ENCODE results near the gene PPM1K.

The PPM1K gene

DNA sequence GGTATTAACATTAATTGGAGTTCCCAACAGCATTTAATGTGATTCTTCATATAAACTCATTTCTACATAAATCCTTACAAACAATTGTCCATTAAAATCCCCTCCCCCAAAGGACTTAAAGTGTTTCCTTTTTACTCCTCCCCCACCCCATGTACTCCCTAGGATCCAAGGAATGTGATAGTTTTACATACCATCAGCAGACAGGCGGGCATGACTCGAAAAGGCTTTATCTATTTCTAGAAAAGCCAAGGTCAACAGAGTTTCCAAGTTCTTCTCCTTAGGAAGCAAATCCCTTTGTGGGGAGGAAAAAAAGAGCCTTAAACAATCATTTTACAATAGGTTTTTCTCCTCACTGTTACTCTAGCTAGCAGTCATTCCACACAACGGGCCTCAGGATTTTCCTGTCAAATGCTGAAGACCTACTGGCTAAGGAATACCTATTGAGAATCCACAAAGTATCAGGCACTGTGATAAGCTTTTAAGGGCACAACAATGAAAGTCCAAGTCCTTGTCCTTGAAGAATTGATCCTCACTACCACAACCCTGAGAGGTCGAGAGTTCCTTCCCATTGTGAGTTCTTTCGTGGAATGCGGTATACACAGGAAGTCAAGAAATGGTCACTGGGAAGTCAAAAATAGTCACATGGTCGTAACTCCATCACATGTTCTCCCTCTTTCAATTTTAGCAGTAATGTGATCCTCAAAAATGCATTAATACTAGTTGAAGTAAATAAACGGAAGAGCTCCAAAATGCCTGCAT is 7.2 kb downstream of the PPM1K start:
- DNase-seq: no peak

DNA sequence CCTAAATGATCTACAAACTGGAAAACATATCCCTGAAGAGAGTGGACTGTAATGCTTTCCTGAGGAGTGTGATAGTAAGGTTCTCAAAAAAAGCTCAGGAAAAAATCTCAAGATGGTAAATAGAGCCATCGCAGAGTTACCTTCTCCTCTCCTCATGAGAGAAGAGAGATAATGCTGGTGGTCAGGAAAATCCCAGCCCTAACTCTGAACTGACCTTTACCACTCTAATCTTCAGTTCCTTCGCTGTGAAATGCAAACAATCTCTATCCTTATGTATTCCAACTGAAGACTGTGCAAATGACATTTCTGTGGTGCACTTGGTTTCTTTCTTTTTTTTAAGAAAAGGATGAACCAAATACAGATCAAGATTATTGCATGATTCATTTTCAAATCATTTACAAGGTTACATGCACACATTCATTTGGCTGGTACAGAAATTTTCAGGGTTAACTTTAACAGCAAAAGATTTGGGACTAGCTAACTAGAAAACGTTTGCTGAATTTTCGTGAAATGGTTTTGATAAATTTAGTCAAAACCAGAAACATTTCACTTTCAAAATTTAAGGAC is 8.3 kb downstream of the PPM1K start:
- no peak for DNase-seq

DNA sequence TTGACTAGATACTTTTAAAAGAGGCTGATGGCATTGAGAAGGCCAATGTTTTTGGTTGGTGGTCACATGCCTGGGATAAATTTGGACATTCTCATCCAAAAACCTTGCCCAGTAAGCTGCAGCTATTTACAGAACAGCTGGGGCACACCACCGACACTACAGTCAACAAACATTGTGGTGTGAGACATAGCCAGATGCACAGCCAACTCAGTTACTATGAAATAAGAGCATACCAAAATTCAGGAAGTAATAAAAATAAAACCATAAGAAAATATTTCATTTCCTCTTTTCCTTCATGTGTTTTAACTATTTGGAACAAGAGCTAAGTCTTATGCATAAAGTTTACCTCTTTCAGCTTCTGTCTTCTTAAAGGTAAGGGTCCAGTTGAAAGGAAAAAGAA is 8.8 kb downstream of the PPM1K start:
- DNase-seq: no peak

GRCh38 chr4:88268913-88269312 is 15.4 kb downstream of the PPM1K start:
- no peak for DNase-seq

DNA sequence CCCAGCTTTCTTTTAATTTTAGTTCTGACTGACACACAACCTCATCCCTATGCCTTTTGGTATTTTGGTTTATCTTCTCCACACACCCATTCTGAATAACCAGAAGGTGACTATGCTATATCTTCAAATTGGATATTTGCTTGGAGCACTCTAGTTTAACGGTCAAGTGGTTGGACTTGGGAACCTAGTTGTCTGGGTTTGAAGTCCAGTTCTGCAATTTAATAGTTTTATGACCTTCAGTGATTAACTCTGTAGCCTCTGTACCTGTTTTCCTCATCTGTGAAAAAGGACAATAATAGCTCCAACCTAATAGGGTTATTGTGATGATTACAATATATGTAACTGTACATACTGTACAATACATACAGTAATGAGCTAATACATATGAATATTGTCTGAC is 20.0 kb downstream of the PPM1K start:
- DNase-seq: no peak

DNA sequence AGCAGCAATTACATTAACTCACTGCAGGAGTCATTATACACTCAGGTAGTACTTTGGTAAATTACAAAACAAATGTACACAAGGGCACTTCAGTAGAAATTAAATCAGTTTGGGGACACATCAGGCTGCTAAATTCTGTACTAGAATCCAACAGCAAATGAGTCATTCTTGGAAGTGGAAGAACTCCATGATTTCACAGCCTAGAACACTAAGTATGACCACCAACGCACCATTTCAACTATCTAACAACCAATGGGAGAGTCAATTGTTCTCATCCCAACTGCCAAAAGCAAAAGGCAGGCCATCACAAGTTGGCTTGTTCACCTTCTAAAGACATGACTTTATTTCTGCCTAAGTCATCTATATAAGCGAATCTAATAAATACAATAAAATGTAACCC is 26.6 kb downstream of the PPM1K start:
- DNase-seq: no peak

GRCh38 chr4:88255111-88255510 is 29.2 kb downstream of the PPM1K start:
- DNase-seq: no peak

DNA sequence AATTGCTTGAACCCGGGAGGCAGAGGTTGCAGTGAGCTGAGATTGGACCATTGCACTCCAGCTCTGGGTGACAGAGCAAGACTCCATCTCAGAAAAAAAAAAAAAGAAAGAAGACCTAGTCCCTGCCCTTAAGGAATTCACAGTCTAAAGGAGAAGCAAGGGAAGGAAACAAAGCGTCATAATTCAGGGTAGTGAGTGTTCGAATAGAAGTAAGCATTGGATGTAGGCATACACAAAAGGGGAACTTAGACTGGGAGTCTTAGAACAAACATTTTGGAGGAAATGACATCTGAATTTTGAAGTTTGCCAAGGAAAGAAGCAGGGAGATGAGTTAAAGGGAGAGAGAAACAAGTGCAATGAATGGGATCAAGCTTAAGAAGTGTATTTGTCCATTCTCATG is 32.4 kb downstream of the PPM1K start:
- DNase-seq: no peak

DNA sequence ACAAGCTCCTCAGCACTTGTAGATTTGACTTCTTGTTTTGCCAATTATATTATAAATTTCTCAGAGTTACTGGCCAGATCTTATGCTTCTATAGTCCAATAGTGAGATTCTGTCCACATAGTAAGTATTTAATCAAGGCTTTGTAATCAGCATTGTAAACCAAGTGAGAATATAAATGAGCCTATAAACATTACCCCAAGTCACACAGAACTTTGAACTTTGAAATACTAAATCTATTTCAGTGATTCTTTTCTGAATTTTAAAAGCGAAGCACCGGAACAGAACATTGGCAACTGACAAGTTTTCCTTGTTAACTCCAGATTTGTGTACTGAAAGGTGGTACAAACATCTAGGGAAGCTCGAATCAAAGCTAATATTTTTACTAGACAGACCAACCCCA is 37.2 kb downstream of the PPM1K start:
- no peak for DNase-seq

DNA sequence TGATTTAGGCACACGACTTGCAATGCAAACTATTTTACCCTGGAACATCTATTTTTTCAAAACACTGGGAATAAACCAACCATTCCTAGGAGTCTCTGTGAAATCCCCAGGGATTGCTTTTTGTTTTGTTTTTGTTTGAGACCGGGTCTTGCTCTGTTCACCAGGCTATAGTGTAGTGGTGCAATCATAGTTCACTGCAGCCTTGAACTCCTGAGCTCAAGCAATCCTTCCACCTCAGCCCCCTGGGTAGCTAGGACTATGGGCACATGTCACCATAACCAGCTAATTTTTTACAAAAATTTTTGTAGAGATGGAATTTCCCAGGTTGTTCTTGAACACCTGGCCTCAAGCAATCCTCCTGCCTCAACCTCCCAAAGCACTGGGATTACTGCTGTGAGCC is 37.8 kb downstream of the PPM1K start:
- DNase-seq: no peak

GRCh38 chr4:88244816-88245579 is 39.4 kb downstream of the PPM1K start:
- DNase-seq: no peak

- DNase-seq: no peak
These were observed 40.3 kb downstream of the PPM1K start for GRCh38 chr4:88244056-88244455.

GRCh38 chr4:88242144-88242543 is 42.2 kb downstream of the PPM1K start:
- no peak for DNase-seq

GRCh38 chr4:88240297-88240714 is 44.1 kb downstream of the PPM1K start:
- DNase-seq: no peak

- no peak for DNase-seq
These were observed 53.2 kb downstream of the PPM1K start for GRCh38 chr4:88230969-88231771.

DNA sequence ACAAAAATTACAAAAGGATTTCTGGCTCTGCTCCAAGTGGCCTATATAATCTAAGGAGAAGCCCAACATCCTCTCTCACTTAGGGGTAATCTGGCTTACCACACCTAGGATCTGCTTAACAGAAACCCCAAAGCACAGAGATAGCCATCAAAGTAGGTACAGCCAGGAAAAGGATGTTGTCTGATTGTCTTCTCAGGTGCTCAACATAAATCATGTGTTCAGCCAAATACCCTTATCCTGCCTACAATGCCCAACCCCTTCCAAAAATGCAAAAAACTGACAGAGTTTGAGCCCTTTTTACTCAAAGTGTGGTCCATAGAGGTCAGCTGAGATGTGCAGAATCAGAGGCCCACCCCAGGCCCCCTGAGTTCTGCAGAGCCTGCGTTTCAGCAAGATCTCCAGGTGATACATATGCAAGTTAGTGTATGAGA is 53.9 kb downstream of the PPM1K start:
- DNase-seq: no peak

DNA sequence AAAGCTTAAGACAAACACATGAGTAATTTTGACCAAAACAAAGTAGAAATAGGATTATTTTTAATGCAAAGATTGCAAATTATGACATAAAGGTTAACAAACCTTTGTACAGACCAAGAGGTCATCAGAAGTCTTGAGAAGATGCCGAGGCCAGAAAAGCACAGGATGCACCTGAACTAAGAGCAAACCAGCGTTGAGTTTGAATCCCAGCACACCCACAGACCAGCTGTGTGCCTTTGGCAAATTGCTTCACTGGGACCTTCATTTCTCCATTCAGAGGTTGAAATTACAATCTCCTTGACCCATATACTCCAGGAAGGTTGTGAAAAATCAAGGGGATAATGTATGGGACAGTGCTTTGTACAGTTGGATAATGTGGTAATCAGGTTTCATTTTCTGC is 56.6 kb downstream of the PPM1K start:
- DNase-seq: no peak

GRCh38 chr4:88226143-88226542 is 58.2 kb downstream of the PPM1K start:
- DNase-seq: no peak

- no peak for DNase-seq
These were observed 58.9 kb downstream of the PPM1K start for GRCh38 chr4:88225232-88226105.

DNA sequence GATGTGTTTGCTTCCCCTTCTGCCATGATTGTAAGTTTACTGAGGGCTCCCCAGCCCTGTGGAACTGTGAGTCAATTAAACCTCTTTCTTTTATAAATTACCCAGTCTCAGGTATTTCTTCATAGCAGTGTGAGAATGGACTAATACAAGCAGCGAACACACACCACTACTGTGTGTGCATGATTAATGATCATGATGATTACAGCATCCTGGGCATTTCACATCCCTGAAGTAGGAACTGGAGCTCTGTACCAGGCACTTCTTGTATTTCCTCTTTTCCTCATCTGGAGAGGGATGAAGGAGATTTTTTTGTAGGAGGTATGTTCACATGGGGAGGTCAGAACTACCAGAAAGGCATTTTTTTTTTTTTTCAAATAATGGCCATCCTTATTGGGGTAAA is 60.8 kb downstream of the PPM1K start:
- DNase-seq: no peak

- no peak for DNase-seq
These were observed 65.3 kb downstream of the PPM1K start for GRCh38 chr4:88219099-88219498.

- no peak for DNase-seq
These were observed 67.2 kb downstream of the PPM1K start for GRCh38 chr4:88217169-88217568.

All from NCI-H774 (cell line).